DND-41 (cell line): ENCODE data around the gene CD164L2.

Source experiments
- ATAC-seq: fragments of 200-7000 bp; cut with Tn5 transposase; 3 replicates; pipeline ENCODE4 v1.9.1; 2021; ENCODE audit warnings: low read depth; ENCODE audit not compliant: insufficient read depth
- DNase-seq: peaks from one replicate; pipeline ENCODE4 v3.0.0-alpha.2; 2020
- H2AFZ ChIP-seq: 2 replicates; pipeline ENCODE4 v1.6.0; 2012; ENCODE audit warnings: low read depth, low read length
- H3K27ac ChIP-seq: 2 replicates; pipeline ENCODE4 v1.5.1; 2012; ENCODE audit warnings: low read length, inconsistent platforms
- H3K27me3 ChIP-seq: fragments of 200-600 bp; sonication (generic); 2 replicates; pipeline ENCODE4 v1.6.0; 2012; ENCODE audit warnings: low read length, mild to moderate bottlenecking, inconsistent platforms; ENCODE audit not compliant: insufficient read depth, poor library complexity
- H3K36me3 ChIP-seq: 2 replicates; pipeline ENCODE4 v1.5.1; 2012; ENCODE audit warnings: low read length, inconsistent platforms; ENCODE audit not compliant: insufficient read depth
- H3K4me1 ChIP-seq: 2 replicates; pipeline ENCODE4 v1.5.1; 2012; ENCODE audit warnings: mild to moderate bottlenecking, low read length; ENCODE audit not compliant: insufficient read depth
- H3K4me2 ChIP-seq: 2 replicates; pipeline ENCODE4 v1.6.0; 2012; ENCODE audit warnings: mild to moderate bottlenecking, moderate library complexity, low read length, inconsistent platforms; ENCODE audit not compliant: insufficient read depth
- H3K4me3 ChIP-seq, 2 experiments: fragments of 200-600 bp in 1 of 2; shearing (Covaris generic) in 1 of 2; 2 replicates each; pipeline ENCODE4 v1.5.1; 2012 to 2016; ENCODE audit warnings: inconsistent platforms in 2 of 2, low read length in 2 of 2, mild to moderate bottlenecking in 2 of 2, low read depth in 1 of 2, moderate library complexity in 1 of 2
- H3K79me2 ChIP-seq: 2 replicates; pipeline ENCODE4 v1.6.0; 2012; ENCODE audit warnings: low read length, inconsistent platforms; ENCODE audit not compliant: insufficient read depth
- H3K9ac ChIP-seq: 2 replicates; pipeline ENCODE4 v1.6.0; 2012; ENCODE audit warnings: low read depth, mild to moderate bottlenecking, inconsistent platforms, low read length, moderate library complexity
- H3K9me3 ChIP-seq: 2 replicates; pipeline ENCODE4 v1.5.1; 2012; ENCODE audit warnings: low read length, moderate library complexity, mild to moderate bottlenecking, inconsistent platforms; ENCODE audit not compliant: insufficient read depth, severe bottlenecking
- H4K20me1 ChIP-seq: 2 replicates; pipeline ENCODE4 v1.6.0; 2012; ENCODE audit warnings: low read length; ENCODE audit not compliant: insufficient read depth
- CTCF ChIP-seq: IDR thresholded peaks from 2 replicates; pipeline ENCODE4 v1.5.1; 2012; ENCODE audit warnings: borderline replicate concordance, low read length, moderate library complexity, mild to moderate bottlenecking; ENCODE audit not compliant: poor library complexity, severe bottlenecking; ENCODE audit errors: extremely low read depth
- EZH2 ChIP-seq: IDR thresholded peaks from 3 replicates; pipeline ENCODE4 v1.6.1; 2012; ENCODE audit warnings: borderline replicate concordance, low read depth, mild to moderate bottlenecking, moderate library complexity, low read length, inconsistent platforms; ENCODE audit not compliant: severe bottlenecking

CD164L2 gene

GRCh38 chr1:27417713-27418112 is 34.6 kb upstream of the CD164L2 start:
- Histone ChIP-seq H3K4me2 (no peak overlapping the region), H2AFZ (no peak overlapping the region), H3K27me3 (no peaks in the 10 kb centered on the region), H3K9me3 (no peaks in the 10 kb centered on the region), H3K4me3 (no peak overlapping the region), H3K27ac (no peak overlapping the region), H4K20me1 (peaks cover 3% of the 10 kb centered on the region), H3K4me1 (no peaks in the 10 kb centered on the region), H3K79me2 (peaks cover 11% of the 10 kb centered on the region), H3K36me3 (peaks cover 67% of the 10 kb centered on the region), H3K9ac (no peak overlapping the region)
- no peak for DNase-seq
- no peak for ATAC-seq
- TF ChIP-seq CTCF, result no peak
- TF ChIP-seq EZH2, result no peak

GRCh38 chr1:27416387-27417111 is 33.4 kb upstream of the CD164L2 start:
- peaks cover 77% of the 10 kb centered on the region for H3K36me3 ChIP-seq
- H3K4me3 ChIP-seq, result no peak overlapping the region
- H3K9me3 ChIP-seq, result no peaks in the 10 kb centered on the region
- H3K4me2 ChIP-seq, result no peak overlapping the region
- no peak overlapping the region for H3K9ac ChIP-seq
- H3K27ac ChIP-seq, result no peak overlapping the region
- TF ChIP-seq CTCF, result peak; percentile 76
- TF ChIP-seq EZH2, result no peak
- H4K20me1 ChIP-seq, result peaks cover 3% of the 10 kb centered on the region
- H3K27me3 ChIP-seq, result no peaks in the 10 kb centered on the region
- no peaks in the 10 kb centered on the region for H3K4me1 ChIP-seq
- DNase-seq (peak; percentile 53), ATAC-seq (peak; percentile 72; the same call in 2 of the 3 replicates)
- H2AFZ ChIP-seq, result no peak overlapping the region
- peaks cover 5% of the 10 kb centered on the region for H3K79me2 ChIP-seq

GRCh38 chr1:27414091-27414490 is 31.0 kb upstream of the CD164L2 start:
- Histone ChIP-seq H3K79me2 (no peaks in the 10 kb centered on the region), H3K27ac (no peak overlapping the region), H3K4me2 (no peak overlapping the region), H3K4me3 (no peak overlapping the region), H3K36me3 (peaks cover 95% of the 10 kb centered on the region), H3K9ac (no peak overlapping the region), H3K4me1 (no peaks in the 10 kb centered on the region), H3K9me3 (no peaks in the 10 kb centered on the region), H2AFZ (no peak overlapping the region), H4K20me1 (no peaks in the 10 kb centered on the region), H3K27me3 (no peaks in the 10 kb centered on the region)
- ATAC-seq (no peak), DNase-seq (no peak)
- no peak for TF ChIP-seq CTCF
- TF ChIP-seq EZH2, result no peak

- no peak for TF ChIP-seq CTCF
- no peak for TF ChIP-seq EZH2
- H3K36me3 ChIP-seq, result peaks cover 93% of the 10 kb centered on the region
- no peak overlapping the region for H2AFZ ChIP-seq
- no peak overlapping the region for H3K4me2 ChIP-seq
- no peak overlapping the region for H3K27ac ChIP-seq
- no peaks in the 10 kb centered on the region for H3K9me3 ChIP-seq
- ATAC-seq (no peak), DNase-seq (no peak)
- H4K20me1 ChIP-seq, result no peaks in the 10 kb centered on the region
- H3K27me3 ChIP-seq, result no peaks in the 10 kb centered on the region
- H3K4me3 ChIP-seq, result no peak overlapping the region
- H3K79me2 ChIP-seq, result no peaks in the 10 kb centered on the region
- H3K9ac ChIP-seq, result no peak overlapping the region
- H3K4me1 ChIP-seq, result no peaks in the 10 kb centered on the region
Measured at GRCh38 chr1:27413004-27413403, 29.9 kb upstream of the CD164L2 start.
